Subcutaneous adipose tissue (tissue), 4 donors: ENCODE data around the gene DCLK2. TPM values are rescaled to one million over a fixed set of nuclear protein-coding genes. Genes with fewer than 3 reads are reported as not detected.

Experiments used
- CTCF ChIP-seq: fragments of 450-650 bp; IDR thresholded peaks from one replicate; pipeline ENCODE4 v1.5.1; 2016; ENCODE audit warnings: low read depth, mild to moderate bottlenecking, control low read depth, antibody characterized with exemption, moderate library complexity
- total RNA-seq, 4 donors: library from RNA; depleted of rRNA; stranded (reverse); fragments of >200 nt; gene quantifications; one replicate each; pipeline ENCODE4 v1.1.0, GENCODE V29; 2016

Gene DCLK2
- total RNA-seq, 4 donors from 2014 or later: 2.4 to 6.2 (median 3.9) TPM

DNA sequence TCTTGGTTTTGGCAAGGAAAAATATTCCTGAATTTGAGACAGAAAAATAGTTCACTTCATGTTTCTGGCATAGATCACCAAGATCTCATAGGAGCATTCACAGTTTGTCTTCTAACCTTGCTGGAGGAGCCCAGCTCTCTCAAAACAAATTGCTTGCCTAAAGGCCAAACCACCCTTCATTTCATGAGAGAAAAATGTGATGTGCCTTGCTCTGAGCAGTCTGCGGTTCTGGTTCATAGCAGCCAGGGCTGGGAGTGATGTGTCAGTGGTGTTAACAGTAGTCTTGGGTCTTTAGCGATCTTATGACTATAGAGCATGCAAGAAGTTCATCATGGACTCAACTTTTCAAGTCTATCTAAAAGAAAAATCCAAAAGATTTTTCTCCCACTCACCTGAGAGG is 183.3 kb downstream of the DCLK2 start:
- TF ChIP-seq CTCF: no peak

- no peak for TF ChIP-seq CTCF
These were observed 184.4 kb downstream of the DCLK2 start for GRCh38 chr4:150262611-150263010.

GRCh38 chr4:150264595-150265161 is 186.4 kb downstream of the DCLK2 start:
- TF ChIP-seq CTCF: no peak

- TF ChIP-seq CTCF: no peak
These were observed 187.6 kb downstream of the DCLK2 start for GRCh38 chr4:150265806-150266205.

GRCh38 chr4:150268444-150268843 is 190.2 kb downstream of the DCLK2 start:
- no peak for TF ChIP-seq CTCF

DNA sequence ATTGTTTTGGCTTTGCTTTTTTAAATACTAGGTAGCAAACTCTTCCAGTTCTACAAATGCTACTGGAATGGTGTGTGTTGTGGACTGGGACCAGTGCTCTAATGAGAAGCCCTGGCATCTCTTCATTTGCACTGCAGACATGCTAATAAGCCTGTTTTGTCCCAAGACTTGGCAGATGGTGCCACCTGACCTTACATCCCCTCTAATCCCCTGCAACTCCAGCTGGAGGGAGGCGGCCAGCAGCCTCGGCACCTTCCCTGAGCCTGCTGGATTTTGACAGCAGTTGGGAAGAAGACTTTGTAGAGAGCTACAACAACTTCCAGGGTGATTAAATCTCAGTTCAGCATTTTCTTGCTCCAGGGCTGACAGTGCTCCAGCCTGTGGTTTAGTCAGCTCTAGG is 200.0 kb downstream of the DCLK2 start:
- TF ChIP-seq CTCF: no peak

DNA sequence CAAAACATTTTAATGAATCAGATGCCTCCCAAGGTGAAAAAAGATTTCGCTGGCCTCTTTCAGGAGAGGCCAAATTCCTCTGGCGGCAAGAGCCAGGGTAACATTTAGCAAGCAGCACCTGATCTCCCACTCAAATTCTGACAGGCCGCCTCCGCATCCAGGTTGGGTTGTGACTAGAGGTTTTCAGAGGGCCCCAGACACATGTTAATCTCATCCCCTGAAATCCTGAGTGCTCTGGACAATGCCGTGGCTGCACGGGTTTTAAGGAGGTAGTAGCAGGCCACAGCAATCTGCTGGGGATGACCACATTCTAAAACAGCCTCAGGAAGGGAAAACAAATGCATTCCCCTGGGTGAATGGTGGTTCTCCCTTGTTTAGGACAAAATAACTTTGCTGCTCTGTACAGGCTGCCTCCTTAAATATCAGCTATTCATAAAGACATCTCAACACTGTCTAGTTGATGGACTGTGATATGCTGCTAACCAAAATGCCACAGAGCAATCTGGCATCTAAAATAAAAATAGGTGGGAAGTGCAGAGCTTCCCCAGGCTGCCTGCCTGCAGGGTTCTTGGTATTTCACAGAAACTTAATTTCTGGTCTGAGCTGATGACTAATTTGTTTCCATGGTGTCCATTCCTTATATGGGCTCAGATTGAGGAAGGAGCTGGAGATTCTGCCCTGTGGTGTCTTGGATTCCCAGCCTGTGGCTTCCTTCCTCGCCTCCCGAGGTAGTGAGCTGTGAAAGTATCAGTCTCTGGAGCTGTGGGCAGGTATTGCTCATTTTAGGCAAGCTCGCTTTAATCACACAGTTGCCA is 202.0 kb downstream of the DCLK2 start:
- TF ChIP-seq CTCF: no peak
